Vagina (tissue), 2 donors: ENCODE measurements around the gene AKNAD1. TPM values are rescaled to one million over a fixed set of nuclear protein-coding genes. Genes with fewer than 3 reads are reported as not detected.

Source experiments
- DNase-seq, 2 donors: peaks; one replicate each; pipeline ENCODE4 v3.0.0-alpha.2; 2017; ENCODE audit errors: extremely low spot score in 2 of 2
- H3K27ac ChIP-seq: fragments of 200-600 bp; sonication (generic); one replicate; pipeline ENCODE4 v1.5.1; 2019
- H3K27me3 ChIP-seq: fragments of 200-600 bp; sonication (generic); one replicate; pipeline ENCODE4 v1.5.1; 2019
- H3K36me3 ChIP-seq, 2 donors: fragments of 200-600 bp; sonication (generic); one replicate each; pipeline ENCODE4 v1.5.1; 2017 to 2019
- H3K4me1 ChIP-seq: fragments of 200-600 bp; sonication (generic); one replicate; pipeline ENCODE4 v1.5.1; 2019
- H3K4me3 ChIP-seq, 2 donors: fragments of 200-600 bp; sonication (generic); 1 replicate in 1 of 2; 2 replicates in 1 of 2; pipeline ENCODE4 v1.5.1; 2016 to 2019
- H3K9me3 ChIP-seq: fragments of 200-600 bp; sonication (generic); one replicate; pipeline ENCODE4 v1.5.1; 2019
- CTCF ChIP-seq, 3 experiments: fragments of 450-650 bp in 2 of 3; fragments of 200-600 bp in 1 of 3; sonication (generic) in 1 of 3; IDR thresholded peaks; one replicate each; pipeline ENCODE4 v1.5.1; 2017 to 2019; ENCODE audit warnings: antibody characterized with exemption in 3 of 3, mild to moderate bottlenecking in 2 of 3, moderate library complexity in 2 of 3
- POLR2A ChIP-seq, 2 donors: fragments of 450-650 bp; IDR thresholded peaks; one replicate each; pipeline ENCODE4 v1.6.1; 2017; ENCODE audit warnings: antibody characterized with exemption in 2 of 2, mild to moderate bottlenecking in 2 of 2, moderate library complexity in 2 of 2
- POLR2AphosphoS5 ChIP-seq, 2 donors: sonication (generic); formaldehyde crosslinking; IDR thresholded peaks; one replicate each; pipeline ENCODE4 v1.9.0; 2017; ENCODE audit warnings: antibody characterized with exemption in 2 of 2, mild to moderate bottlenecking in 2 of 2, low read depth in 1 of 2; ENCODE audit not compliant: insufficient read depth in 1 of 2
- intact Hi-C: fragments of 100-400 bp; cut with DNase I; formaldehyde crosslinking; loops from one replicate; pipeline ENCODE4 v1.15.1; 2023
- total RNA-seq: library from RNA; depleted of rRNA; stranded (reverse); fragments of >200 nt; gene quantifications from one replicate; pipeline ENCODE4 v1.2.3, GENCODE V29; 2016

Gene AKNAD1
- total RNA-seq, 1 donor from 2014 or later = 3.9 TPM

- H3K9me3 ChIP-seq = no peaks in the 10 kb centered on the region
- peak overlapping the region; percentile 92 for H3K27ac ChIP-seq
- H3K36me3 ChIP-seq = no peaks in the 10 kb centered on the region
- peak overlapping the region; percentile 23 to 28 for H3K4me3 ChIP-seq
- TF ChIP-seq CTCF (IDR thresholded peaks at IDR 0.05) (no peak), POLR2AphosphoS5 (IDR thresholded peaks at IDR 0.05; ENCODE audit: insufficient read depth in 1 of 2, low read depth in 1 of 2) (peak in 1 of 2 donors; percentile 90), POLR2A (IDR thresholded peaks at IDR 0.05) (no peak)
- intact Hi-C loops = no loop called here
- DNase-seq = peak in 1 of 2 donors; percentile 95
- H3K4me1 ChIP-seq = peaks cover 48% of the 10 kb centered on the region
- no peaks in the 10 kb centered on the region for H3K27me3 ChIP-seq
Observed at GRCh38 chr1:108830119-108831008, 26.5 kb downstream of the AKNAD1 start.

GRCh38 chr1:108829498-108829916, 27.4 kb downstream of the AKNAD1 start:
- DNase-seq = no peak
- intact Hi-C loops = loop anchor here (5.0 kb wide), 1 partner anchor 68 kb away; no protein-coding TSS in a partner anchor
- H3K4me3 ChIP-seq = no peak overlapping the region

GRCh38 chr1:108828074-108828961, 28.6 kb downstream of the AKNAD1 start:
- Histone ChIP-seq H3K4me1 (peaks cover 48% of the 10 kb centered on the region), H3K4me3 (no peak overlapping the region), H3K36me3 (no peaks in the 10 kb centered on the region), H3K27me3 (no peaks in the 10 kb centered on the region), H3K9me3 (no peaks in the 10 kb centered on the region), H3K27ac (peak overlapping the region; percentile 92)
- DNase-seq = no peak
- intact Hi-C loops = loop anchor here (5.0 kb wide), 1 partner anchor 69 kb away; no protein-coding TSS in a partner anchor
- TF ChIP-seq POLR2AphosphoS5 (IDR thresholded peaks at IDR 0.05; ENCODE audit: insufficient read depth in 1 of 2, low read depth in 1 of 2) = peak in 1 of 2 donors; percentile 75
- peak; percentile 55 to 77 (median 75) for TF ChIP-seq CTCF (IDR thresholded peaks at IDR 0.05)
- no peak for TF ChIP-seq POLR2A (IDR thresholded peaks at IDR 0.05)

More at GRCh38 chr1:108829498-108829916, 27.4 kb downstream of the AKNAD1 start:
- Histone ChIP-seq H3K36me3 (no peaks in the 10 kb centered on the region), H3K4me1 (peaks cover 48% of the 10 kb centered on the region), H3K9me3 (no peaks in the 10 kb centered on the region), H3K27ac (peak overlapping the region; percentile 92), H3K27me3 (no peaks in the 10 kb centered on the region)
- no peak for TF ChIP-seq CTCF (IDR thresholded peaks at IDR 0.05)
- no peak for TF ChIP-seq POLR2A (IDR thresholded peaks at IDR 0.05)
- TF ChIP-seq POLR2AphosphoS5 (IDR thresholded peaks at IDR 0.05; ENCODE audit: insufficient read depth in 1 of 2, low read depth in 1 of 2) = no peak

- intact Hi-C loops = loop anchor here (5.0 kb wide), 1 partner anchor 71 kb away; no protein-coding TSS in a partner anchor
- Histone ChIP-seq H3K4me1 (peaks cover 34% of the 10 kb centered on the region), H3K27ac (no peak overlapping the region)
Observed at GRCh38 chr1:108826081-108826635, 30.7 kb downstream of the AKNAD1 start.

More at GRCh38 chr1:108826081-108826635, 30.7 kb downstream of the AKNAD1 start:
- Histone ChIP-seq H3K27me3 (no peaks in the 10 kb centered on the region), H3K36me3 (no peaks in the 10 kb centered on the region), H3K4me3 (no peak overlapping the region), H3K9me3 (no peaks in the 10 kb centered on the region)
- TF ChIP-seq POLR2A (IDR thresholded peaks at IDR 0.05) = no peak
- TF ChIP-seq POLR2AphosphoS5 (IDR thresholded peaks at IDR 0.05; ENCODE audit: insufficient read depth in 1 of 2, low read depth in 1 of 2) = no peak
- no peak for TF ChIP-seq CTCF (IDR thresholded peaks at IDR 0.05)
- no peak for DNase-seq
